Adipose tissue (tissue), 3 donors: Measurements from ENCODE around the gene PGF. TPM values are rescaled to one million over a fixed set of nuclear protein-coding genes. Genes with fewer than 3 reads are reported as not detected.
"Not testable (repeated sequence)": the region's sequence is repeated elsewhere in the genome, so short reads cannot be mapped to it uniquely, and the experiment has no call there.

Experiments
- H3K27ac ChIP-seq: one replicate; pipeline ENCODE4 v1.5.1; 2013; ENCODE audit warnings: low read depth, low read length
- WGBS, 3 donors: extraction: QIAGEN DNeasy Blood & Tissue Kit; methylation state at CpG; one replicate each; pipeline ENCODE4 v1.1.7; 2013; 5-methylcytosine and 5-hydroxymethylcytosine counted together
- polyA plus RNA-seq, 3 donors: library from polyadenylated mRNA; stranded (reverse); fragments of 200-250 nt; gene quantifications; one replicate each; pipeline ENCODE4 v1.2.3, GENCODE V29; 2013
- donor health status: healthy with polysubstance abuse.
- donor health status: Bipolar disorder and iron deficiency.
- donor health status: healthy.

Gene PGF
- polyA plus RNA-seq, result 1 to 10 TPM; 2.9 to 6.2 (median 3.4) TPM

GRCh38 chr14:74955229-74956026 lies at the start of gene PGF:
TSS of gene PGF (minus strand) at chr14:74955597. CDS start at chr14:74955242, 355 bp downstream.
- no peak within 1 kb of the TSS for H3K27ac ChIP-seq
- WGBS, 3 donors, result 4 to 5% (median 4%) methylated on average over 50 to 73 of the region's 73 CpGs

- 6 to 10% (median 10%) methylated on average over 17 to 18 of the region's 18 CpGs for WGBS, 3 donors
- no peak overlapping the region for H3K27ac ChIP-seq
Measured at GRCh38 chr14:75003250-75004027, 48.0 kb upstream of the PGF start.

DNA sequence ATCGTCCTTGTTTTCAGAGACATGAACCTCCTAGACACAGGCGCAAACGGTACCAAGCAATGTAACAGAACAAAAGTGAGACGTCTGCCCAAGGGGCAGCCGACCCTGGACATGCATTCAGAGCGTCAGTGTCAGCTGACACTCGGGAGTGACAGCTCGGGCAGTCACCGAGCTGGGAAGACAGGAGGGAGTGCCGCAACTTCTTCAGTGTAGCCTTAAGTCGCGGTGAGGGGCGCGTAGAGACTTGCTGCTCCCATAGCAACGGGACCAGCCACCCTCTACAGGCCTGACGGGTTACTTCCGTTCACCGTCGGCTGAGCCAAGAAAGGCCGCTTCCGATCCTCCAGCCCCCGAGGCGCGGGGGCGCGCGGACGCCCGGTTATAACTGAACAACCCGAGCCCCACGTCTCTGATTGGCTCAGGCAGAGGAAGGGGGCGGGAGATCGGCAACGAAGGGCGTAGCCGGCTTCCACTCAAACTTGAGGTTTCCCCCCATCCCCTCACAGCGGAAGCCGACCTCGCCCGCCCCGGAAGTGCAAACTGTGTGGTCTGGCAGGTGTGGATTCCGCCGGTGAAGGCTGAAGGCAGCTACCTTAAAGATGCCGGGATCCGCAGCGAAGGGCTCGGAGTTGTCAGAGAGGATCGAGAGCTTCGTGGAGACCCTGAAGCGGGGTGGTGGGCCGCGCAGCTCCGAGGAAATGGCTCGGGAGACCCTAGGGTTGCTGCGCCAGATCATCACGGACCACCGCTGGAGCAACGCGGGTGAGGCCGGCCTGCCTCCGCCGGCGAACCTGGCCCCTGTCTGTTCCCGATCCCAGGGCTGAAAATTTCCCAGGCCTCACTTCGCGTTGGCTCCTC lies 47.2 kb upstream of the PGF start, which contains the start of gene EIF2B2:
EIF2B2 (plus strand) TSS at position 530 of the 858 bp plus-strand sequence; CDS start at position 600, 70 bp downstream.
- no peak within 1 kb of the TSS for H3K27ac ChIP-seq
- WGBS, 3 donors, result 0 to 1% (median 1%) methylated on average over 63 to 66 of the region's 66 CpGs

GRCh38 chr14:75001899-75002298 lies 46.5 kb upstream of the PGF start:
- 93 to 100% (median 97%) methylated on average over 1 of the region's 1 CpG for WGBS, 3 donors
- no peak overlapping the region for H3K27ac ChIP-seq

DNA sequence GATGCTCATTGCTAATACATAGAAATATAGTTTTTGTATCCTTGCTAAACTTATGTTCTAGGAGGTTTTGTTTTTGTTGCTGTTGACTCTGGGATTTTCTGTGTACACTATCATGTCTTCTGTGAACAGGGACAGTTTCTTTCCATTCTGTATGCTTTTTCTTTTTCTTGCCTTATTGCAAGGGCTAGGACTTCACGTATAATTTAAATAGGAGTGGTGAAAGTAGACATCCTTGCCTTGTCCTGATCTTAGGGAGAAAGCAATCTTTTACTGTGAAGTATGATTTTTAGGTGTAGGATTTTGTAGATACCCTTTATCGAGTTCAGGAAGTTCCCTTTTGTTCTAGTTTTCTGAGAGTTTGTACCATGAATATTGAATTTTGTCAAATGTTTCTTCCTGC lies 45.9 kb upstream of the PGF start:
- WGBS, 3 donors, result 91 to 98% (median 91%) methylated on average over 2 of the region's 2 CpGs
- no peak overlapping the region for H3K27ac ChIP-seq

GRCh38 chr14:74995781-74996180 lies 40.4 kb upstream of the PGF start:
- not testable (repeated sequence) for H3K27ac ChIP-seq
- 85 to 94% (median 90%) methylated on average over 3 to 6 of the region's 7 CpGs for WGBS, 3 donors

DNA sequence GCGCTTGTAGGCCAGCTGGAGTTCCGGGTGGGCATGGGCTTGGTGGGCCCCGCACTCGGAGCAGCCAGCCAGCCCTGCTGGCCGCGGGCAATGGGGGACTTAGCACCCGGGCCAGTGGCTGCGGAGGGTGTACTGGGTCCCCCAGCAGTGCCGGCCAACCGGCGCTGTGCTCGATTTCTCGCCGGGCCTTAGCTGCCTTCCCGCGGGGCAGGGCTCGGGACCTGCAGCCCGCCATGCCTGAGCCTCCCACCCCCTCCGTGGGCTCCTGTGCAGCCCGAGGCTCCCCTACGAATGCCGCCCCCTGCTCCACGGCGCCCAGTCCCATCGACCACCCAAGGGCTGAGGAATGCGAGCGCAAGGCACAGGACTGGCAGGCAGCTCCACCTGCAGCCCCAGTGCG lies 38.8 kb upstream of the PGF start:
- 92 to 96% (median 95%) methylated on average over 18 to 28 of the region's 28 CpGs for WGBS, 3 donors
- H3K27ac ChIP-seq, result not testable (repeated sequence)

- WGBS, 3 donors, result 83 to 97% (median 94%) methylated on average over 1 of the region's 1 CpG
- H3K27ac ChIP-seq, result no peak overlapping the region
Measured at GRCh38 chr14:74988993-74989392, 33.6 kb upstream of the PGF start.

DNA sequence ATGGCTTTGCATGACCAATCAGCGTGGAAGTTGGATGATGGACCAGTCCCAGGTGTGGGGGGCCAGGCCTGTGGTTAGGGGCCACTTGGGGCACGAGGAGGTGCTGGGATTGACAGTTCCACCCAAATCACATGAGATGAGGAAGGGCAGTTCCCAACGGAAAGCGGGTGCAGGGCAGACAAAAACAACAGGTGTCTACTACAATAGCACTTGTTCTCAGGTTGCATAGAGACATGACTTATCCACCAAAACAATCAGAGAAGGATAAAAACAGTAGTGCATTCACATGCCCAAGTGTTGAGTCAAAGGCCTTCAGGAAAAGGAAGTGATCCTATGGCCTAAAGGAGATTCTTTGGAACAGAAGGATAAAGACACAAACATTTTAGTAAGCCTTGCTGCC lies 32.7 kb upstream of the PGF start:
- WGBS, 3 donors, result 67 to 76% (median 69%) methylated on average over 4 of the region's 4 CpGs
- H3K27ac ChIP-seq, result no peak overlapping the region

GRCh38 chr14:74985806-74986205 lies 30.4 kb upstream of the PGF start:
- no peak overlapping the region for H3K27ac ChIP-seq
- WGBS, 3 donors, result 82 to 95% (median 93%) methylated on average over 6 of the region's 6 CpGs

DNA sequence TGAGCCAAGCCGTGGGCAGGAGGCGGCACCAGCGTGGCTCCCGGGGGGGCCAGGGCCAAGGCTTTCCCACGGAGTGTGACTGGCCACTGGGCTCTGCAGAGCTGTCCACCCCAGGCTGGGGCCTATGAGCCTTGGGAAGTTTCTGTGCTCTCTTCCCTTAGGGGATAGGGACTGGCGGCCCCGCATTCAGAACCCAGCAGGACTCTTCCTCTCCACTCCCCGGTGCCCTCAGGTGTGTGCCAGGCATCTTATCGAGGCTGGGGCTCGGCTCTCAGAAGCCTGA lies 29.6 kb upstream of the PGF start:
- H3K27ac ChIP-seq, result no peak overlapping the region
- 74 to 87% (median 77%) methylated on average over 6 to 10 of the region's 10 CpGs for WGBS, 3 donors

GRCh38 chr14:74984236-74985027 lies 29.0 kb upstream of the PGF start:
- 77 to 89% (median 86%) methylated on average over 16 of the region's 16 CpGs for WGBS, 3 donors
- H3K27ac ChIP-seq, result no peak overlapping the region

GRCh38 chr14:74983343-74983742 lies 27.9 kb upstream of the PGF start:
- no peak overlapping the region for H3K27ac ChIP-seq
- WGBS, 3 donors, result 79 to 81% (median 79%) methylated on average over 1 of the region's 1 CpG

- WGBS, 3 donors, result 88 to 91% (median 90%) methylated on average over 4 of the region's 4 CpGs
- H3K27ac ChIP-seq, result no peak overlapping the region
Measured at GRCh38 chr14:74982661-74983060, 27.3 kb upstream of the PGF start.

- no peak overlapping the region for H3K27ac ChIP-seq
- 82 to 83% (median 83%) methylated on average over 5 of the region's 5 CpGs for WGBS, 3 donors
Measured at GRCh38 chr14:74981833-74982232, 26.4 kb upstream of the PGF start.

DNA sequence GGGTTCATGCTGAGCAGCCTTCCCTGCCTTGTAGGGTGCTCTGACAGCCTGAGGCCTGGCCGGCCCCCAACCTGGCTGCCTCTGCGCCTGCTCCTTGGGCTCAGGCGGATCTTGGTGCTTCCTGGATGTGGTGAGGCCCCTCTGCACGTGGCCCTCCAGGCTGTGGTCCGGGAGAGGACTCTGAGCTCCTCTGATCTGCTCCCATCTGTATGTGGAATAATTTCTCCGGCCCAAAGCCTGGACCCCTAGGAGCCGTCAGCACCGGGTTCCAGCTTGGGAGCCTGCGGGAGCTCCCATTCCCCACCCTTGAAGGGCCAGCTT lies 26.0 kb upstream of the PGF start:
- no peak overlapping the region for H3K27ac ChIP-seq
- 81 to 92% (median 88%) methylated on average over 9 of the region's 9 CpGs for WGBS, 3 donors

GRCh38 chr14:74980731-74981461 lies 25.5 kb upstream of the PGF start:
- no peak overlapping the region for H3K27ac ChIP-seq
- WGBS, 3 donors, result 54 to 64% (median 61%) methylated on average over 35 of the region's 35 CpGs

DNA sequence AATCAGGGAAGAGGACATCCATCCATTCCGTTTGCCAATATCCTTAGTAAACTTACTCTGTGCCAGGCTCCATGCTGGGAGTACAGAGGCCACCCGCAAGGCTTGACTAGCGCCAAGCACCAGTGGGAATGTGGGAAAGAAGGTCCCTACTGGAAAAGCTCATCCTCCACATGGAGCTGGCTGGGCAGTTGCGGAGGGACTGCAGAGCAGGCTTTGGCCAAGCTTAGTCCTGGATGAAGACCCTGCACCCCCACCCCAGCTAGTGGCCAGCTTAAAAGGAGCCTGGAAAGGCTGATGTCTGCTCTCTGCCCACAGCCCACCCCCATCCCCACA lies 25.0 kb upstream of the PGF start:
- H3K27ac ChIP-seq, result no peak overlapping the region

More for the DNA sequence above, 25.0 kb upstream of the PGF start:
- WGBS, 3 donors, result 75 to 92% (median 84%) methylated on average over 4 of the region's 4 CpGs
